ENCODE measurements around the gene ARRDC3.
"Not testable (repeated sequence)": the region's sequence is repeated elsewhere in the genome, so short reads cannot be mapped to it uniquely, and the experiment has no call there.

ARRDC3 gene

DNA sequence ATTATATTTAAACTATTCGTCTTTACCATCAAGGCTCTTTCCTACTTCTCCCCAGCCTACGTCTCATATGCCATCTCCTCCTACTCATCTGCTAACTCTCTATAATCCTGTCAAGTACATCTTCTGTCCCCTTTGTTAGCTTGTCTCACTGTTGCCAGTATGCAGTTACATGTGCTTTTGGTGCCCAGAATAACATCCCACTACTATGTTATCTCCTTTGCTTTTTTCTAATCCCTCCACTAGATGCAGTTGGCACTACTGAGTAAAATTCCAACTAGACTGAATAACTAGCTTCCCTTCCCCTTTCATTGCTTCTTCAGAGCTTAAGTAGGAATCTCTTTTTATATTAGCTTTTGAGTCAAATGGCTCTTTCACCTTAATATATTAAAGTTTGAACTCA, 3.0 kb upstream of the ARRDC3 start:
- H3K27ac ChIP-seq (ENCODE audit: low read length, poor library complexity, severe bottlenecking) = no peak overlapping the region
- WGBS = 91% methylated on average over 2 of the region's 2 CpGs
- no peaks in the 10 kb centered on the region for H3K36me3 ChIP-seq (ENCODE audit: control insufficient read depth in 1 of 2, insufficient read depth in 2 of 2, low read depth in 1 of 2, low read length in 2 of 2)
- H3K79me1 ChIP-seq (replicated peaks; ENCODE audit: low read length, poor library complexity, severe bottlenecking) = no peaks in the 10 kb centered on the region
- no peak overlapping the region for H3K4me3 ChIP-seq (ENCODE audit: insufficient read depth in 1 of 2, low read depth in 1 of 2, low read length in 2 of 2)
- no peak overlapping the region for H4K8ac ChIP-seq (ENCODE audit: low read length)
- no peak overlapping the region for H3K14ac ChIP-seq (ENCODE audit: low read length in 2 of 2)
- no peak overlapping the region for H2BK15ac ChIP-seq (ENCODE audit: low read depth, poor library complexity, severe bottlenecking)
- no peaks in the 10 kb centered on the region for H3K4me1 ChIP-seq (ENCODE audit: control insufficient read depth, insufficient read depth, low read depth, low read length)
- no peak overlapping the region for H3K4me2 ChIP-seq (ENCODE audit: low read length, poor library complexity, severe bottlenecking)
- H3K4ac ChIP-seq (ENCODE audit: low read depth in 1 of 2, low read length in 2 of 2) = no peak overlapping the region
- no peak overlapping the region for H3K23ac ChIP-seq (ENCODE audit: low read length in 2 of 2)
- no peak for DNase-seq
- H2BK5ac ChIP-seq (ENCODE audit: low read depth, low read length, poor library complexity, severe bottlenecking) = no peak overlapping the region
- peak overlapping the region; percentile 7 for H3K9ac ChIP-seq (ENCODE audit: low read length)
- H2AK5ac ChIP-seq (ENCODE audit: low read length, severe bottlenecking) = no peak overlapping the region
- H3K18ac ChIP-seq (ENCODE audit: low read depth in 1 of 2, low read length in 2 of 2) = no peak overlapping the region
- no peak overlapping the region for H2BK12ac ChIP-seq (ENCODE audit: low read length in 2 of 2)
- no peak overlapping the region for H2AFZ ChIP-seq (ENCODE audit: low read depth, low read length)
- H2BK120ac ChIP-seq (ENCODE audit: low read depth, low read length) = no peak overlapping the region
- H3K9me3 ChIP-seq (ENCODE audit: control insufficient read depth, low read length) = no peaks in the 10 kb centered on the region
- no peaks in the 10 kb centered on the region for H3K27me3 ChIP-seq (ENCODE audit: control insufficient read depth in 1 of 2, insufficient read depth in 1 of 2, low read length in 2 of 2)
- no peak overlapping the region for H4K91ac ChIP-seq (ENCODE audit: low read length)

DNA sequence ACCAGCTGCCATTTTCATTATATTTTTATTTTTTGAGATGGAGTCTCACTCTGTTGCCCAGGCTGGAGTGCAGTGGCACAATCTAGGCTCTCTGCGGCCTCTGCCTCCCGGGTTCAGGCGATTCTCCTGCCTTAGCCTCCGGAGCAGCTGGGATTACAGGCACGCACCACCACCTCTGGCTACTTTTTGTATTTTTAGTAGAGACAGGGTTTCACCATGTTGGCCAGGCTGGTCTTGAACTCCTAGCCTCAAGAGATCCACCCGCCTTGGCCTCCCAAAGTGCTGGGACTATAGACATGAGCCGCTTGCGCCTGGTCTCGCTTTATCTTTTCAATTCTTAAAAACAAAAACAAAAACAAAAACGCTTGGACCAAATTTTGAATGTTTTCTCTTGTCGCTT, 2.5 kb upstream of the ARRDC3 start:
- H3K36me3 ChIP-seq (ENCODE audit: control insufficient read depth in 1 of 2, insufficient read depth in 2 of 2, low read depth in 1 of 2, low read length in 2 of 2); H3K9ac ChIP-seq (ENCODE audit: low read length); H3K18ac ChIP-seq (ENCODE audit: low read depth in 1 of 2, low read length in 2 of 2); H3K9me3 ChIP-seq (ENCODE audit: control insufficient read depth, low read length); H2BK5ac ChIP-seq (ENCODE audit: low read depth, low read length, poor library complexity, severe bottlenecking); H4K91ac ChIP-seq (ENCODE audit: low read length); H3K4ac ChIP-seq (ENCODE audit: low read depth in 1 of 2, low read length in 2 of 2); H3K27ac ChIP-seq (ENCODE audit: low read length, poor library complexity, severe bottlenecking); H2BK15ac ChIP-seq (ENCODE audit: low read depth, poor library complexity, severe bottlenecking); H3K79me1 ChIP-seq (replicated peaks; ENCODE audit: low read length, poor library complexity, severe bottlenecking); H2AK5ac ChIP-seq (ENCODE audit: low read length, severe bottlenecking); DNase-seq; H3K4me2 ChIP-seq (ENCODE audit: low read length, poor library complexity, severe bottlenecking); H2BK12ac ChIP-seq (ENCODE audit: low read length in 2 of 2); H3K23ac ChIP-seq (ENCODE audit: low read length in 2 of 2); H4K8ac ChIP-seq (ENCODE audit: low read length); H2BK120ac ChIP-seq (ENCODE audit: low read depth, low read length); H2AFZ ChIP-seq (ENCODE audit: low read depth, low read length); H3K14ac ChIP-seq (ENCODE audit: low read length in 2 of 2); H3K27me3 ChIP-seq (ENCODE audit: control insufficient read depth in 1 of 2, insufficient read depth in 1 of 2, low read length in 2 of 2); H3K4me1 ChIP-seq (ENCODE audit: control insufficient read depth, insufficient read depth, low read depth, low read length); H3K4me3 ChIP-seq (ENCODE audit: insufficient read depth in 1 of 2, low read depth in 1 of 2, low read length in 2 of 2): not testable (repeated sequence)
- 93% methylated on average over 11 of the region's 11 CpGs for WGBS

GRCh38 chr5:91384671-91385430, 1.7 kb upstream of the ARRDC3 start:
- Histone ChIP-seq H3K14ac (ENCODE audit: low read length in 2 of 2) (no peak overlapping the region), H3K27me3 (ENCODE audit: control insufficient read depth in 1 of 2, insufficient read depth in 1 of 2, low read length in 2 of 2) (no peaks in the 10 kb centered on the region), H3K4me1 (ENCODE audit: control insufficient read depth, insufficient read depth, low read depth, low read length) (no peaks in the 10 kb centered on the region), H3K4me2 (ENCODE audit: low read length, poor library complexity, severe bottlenecking) (no peak overlapping the region), H2BK15ac (ENCODE audit: low read depth, poor library complexity, severe bottlenecking) (no peak overlapping the region), H3K23ac (ENCODE audit: low read length in 2 of 2) (no peak overlapping the region), H3K9ac (ENCODE audit: low read length) (peak overlapping the region; percentile 99), H3K18ac (ENCODE audit: low read depth in 1 of 2, low read length in 2 of 2) (no peak overlapping the region), H2AFZ (ENCODE audit: low read depth, low read length) (no peak overlapping the region), H2BK120ac (ENCODE audit: low read depth, low read length) (no peak overlapping the region), H4K91ac (ENCODE audit: low read length) (no peak overlapping the region), H2BK5ac (ENCODE audit: low read depth, low read length, poor library complexity, severe bottlenecking) (no peak overlapping the region), H3K36me3 (ENCODE audit: control insufficient read depth in 1 of 2, insufficient read depth in 2 of 2, low read depth in 1 of 2, low read length in 2 of 2) (no peaks in the 10 kb centered on the region), H2BK12ac (ENCODE audit: low read length in 2 of 2) (no peak overlapping the region), H4K8ac (ENCODE audit: low read length) (no peak overlapping the region), H3K9me3 (ENCODE audit: control insufficient read depth, low read length) (no peaks in the 10 kb centered on the region), H3K4ac (ENCODE audit: low read depth in 1 of 2, low read length in 2 of 2) (no peak overlapping the region), H3K4me3 (ENCODE audit: insufficient read depth in 1 of 2, low read depth in 1 of 2, low read length in 2 of 2) (peak overlapping the region in 1 of 2 experiments; percentile 91), H2AK5ac (ENCODE audit: low read length, severe bottlenecking) (no peak overlapping the region), H3K27ac (ENCODE audit: low read length, poor library complexity, severe bottlenecking) (no peak overlapping the region), H3K79me1 (replicated peaks; ENCODE audit: low read length, poor library complexity, severe bottlenecking) (no peaks in the 10 kb centered on the region)
- DNase-seq = peak; percentile 90
- WGBS = 2% methylated on average over 3 of the region's 6 CpGs

DNA sequence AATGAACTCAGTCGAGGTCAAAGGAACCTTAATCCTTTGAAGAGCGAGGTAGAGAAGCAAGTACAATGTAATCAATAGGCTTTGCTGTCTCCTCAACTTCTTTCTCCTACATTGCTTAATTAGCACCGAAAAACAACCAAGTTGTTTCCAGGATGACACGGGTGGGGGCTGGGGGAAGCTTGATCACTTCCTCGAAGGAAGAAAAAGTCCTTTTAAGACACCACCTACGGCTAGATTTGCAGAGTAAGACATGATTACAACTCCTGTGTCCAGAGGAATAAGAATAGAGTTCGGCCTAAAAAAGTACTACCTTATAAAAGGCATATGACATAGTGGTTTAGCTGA, 811 bp upstream of the ARRDC3 start:
- no peak for DNase-seq
- H2BK15ac ChIP-seq (ENCODE audit: low read depth, poor library complexity, severe bottlenecking) = no peak overlapping the region
- H3K9me3 ChIP-seq (ENCODE audit: control insufficient read depth, low read length) = no peaks in the 10 kb centered on the region
- no peak overlapping the region for H2BK5ac ChIP-seq (ENCODE audit: low read depth, low read length, poor library complexity, severe bottlenecking)
- no peak overlapping the region for H4K91ac ChIP-seq (ENCODE audit: low read length)
- H3K27ac ChIP-seq (ENCODE audit: low read length, poor library complexity, severe bottlenecking) = peak overlapping the region; percentile 87
- no peak overlapping the region for H2BK120ac ChIP-seq (ENCODE audit: low read depth, low read length)
- 22% methylated on average over 3 of the region's 7 CpGs for WGBS
- H3K79me1 ChIP-seq (replicated peaks; ENCODE audit: low read length, poor library complexity, severe bottlenecking) = no peaks in the 10 kb centered on the region
- H3K4ac ChIP-seq (ENCODE audit: low read depth in 1 of 2, low read length in 2 of 2) = peak overlapping the region; percentile 25 to 73
- no peak overlapping the region for H3K14ac ChIP-seq (ENCODE audit: low read length in 2 of 2)
- no peaks in the 10 kb centered on the region for H3K27me3 ChIP-seq (ENCODE audit: control insufficient read depth in 1 of 2, insufficient read depth in 1 of 2, low read length in 2 of 2)
- H3K4me2 ChIP-seq (ENCODE audit: low read length, poor library complexity, severe bottlenecking) = peak overlapping the region; percentile 95
- no peak overlapping the region for H3K23ac ChIP-seq (ENCODE audit: low read length in 2 of 2)
- peak overlapping the region; percentile 64 to 91 for H3K4me3 ChIP-seq (ENCODE audit: insufficient read depth in 1 of 2, low read depth in 1 of 2, low read length in 2 of 2)
- H3K9ac ChIP-seq (ENCODE audit: low read length) = peak overlapping the region; percentile 99
- no peaks in the 10 kb centered on the region for H3K36me3 ChIP-seq (ENCODE audit: control insufficient read depth in 1 of 2, insufficient read depth in 2 of 2, low read depth in 1 of 2, low read length in 2 of 2)
- H2BK12ac ChIP-seq (ENCODE audit: low read length in 2 of 2) = no peak overlapping the region
- H2AK5ac ChIP-seq (ENCODE audit: low read length, severe bottlenecking) = no peak overlapping the region
- no peaks in the 10 kb centered on the region for H3K4me1 ChIP-seq (ENCODE audit: control insufficient read depth, insufficient read depth, low read depth, low read length)
- H2AFZ ChIP-seq (ENCODE audit: low read depth, low read length) = no peak overlapping the region
- no peak overlapping the region for H4K8ac ChIP-seq (ENCODE audit: low read length)
- H3K18ac ChIP-seq (ENCODE audit: low read depth in 1 of 2, low read length in 2 of 2) = peak overlapping the region in 1 of 2 experiments; percentile 49

Measured in mesenchymal stem cell (in vitro differentiated cells and primary cell).